HG03103 (cell line): ENCODE data around the gene CXCR3.

Experiments
- ATAC-seq: cut with Tn5 transposase; IDR thresholded peaks from one replicate; pipeline ENCODE4 v1.9.1; 2021; ENCODE audit warnings: low read depth; ENCODE audit not compliant: unreplicated experiment

The CXCR3 gene

DNA sequence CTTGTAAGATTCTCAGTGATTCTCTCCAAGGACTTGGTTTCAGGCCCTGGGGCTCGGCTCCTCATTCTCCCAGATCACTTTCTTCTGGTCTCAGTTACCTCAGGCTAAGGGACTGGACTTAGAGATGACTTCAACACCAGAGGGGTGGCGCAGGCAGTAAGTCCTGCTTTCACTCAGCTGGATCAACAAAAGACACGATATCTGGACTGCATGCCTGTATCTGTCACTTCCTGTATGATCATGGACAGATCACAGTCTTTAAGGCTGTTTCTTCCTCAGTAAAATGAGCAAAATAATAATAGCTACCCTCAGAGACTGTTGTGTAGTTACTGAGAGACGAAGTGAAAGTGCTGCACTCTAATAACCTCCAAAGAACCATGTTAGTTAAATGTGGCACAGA lies 19.5 kb upstream of the CXCR3 start:
- ATAC-seq: no peak

GRCh38 chrX:71637253-71637618 lies 18.9 kb upstream of the CXCR3 start:
- ATAC-seq: no peak

DNA sequence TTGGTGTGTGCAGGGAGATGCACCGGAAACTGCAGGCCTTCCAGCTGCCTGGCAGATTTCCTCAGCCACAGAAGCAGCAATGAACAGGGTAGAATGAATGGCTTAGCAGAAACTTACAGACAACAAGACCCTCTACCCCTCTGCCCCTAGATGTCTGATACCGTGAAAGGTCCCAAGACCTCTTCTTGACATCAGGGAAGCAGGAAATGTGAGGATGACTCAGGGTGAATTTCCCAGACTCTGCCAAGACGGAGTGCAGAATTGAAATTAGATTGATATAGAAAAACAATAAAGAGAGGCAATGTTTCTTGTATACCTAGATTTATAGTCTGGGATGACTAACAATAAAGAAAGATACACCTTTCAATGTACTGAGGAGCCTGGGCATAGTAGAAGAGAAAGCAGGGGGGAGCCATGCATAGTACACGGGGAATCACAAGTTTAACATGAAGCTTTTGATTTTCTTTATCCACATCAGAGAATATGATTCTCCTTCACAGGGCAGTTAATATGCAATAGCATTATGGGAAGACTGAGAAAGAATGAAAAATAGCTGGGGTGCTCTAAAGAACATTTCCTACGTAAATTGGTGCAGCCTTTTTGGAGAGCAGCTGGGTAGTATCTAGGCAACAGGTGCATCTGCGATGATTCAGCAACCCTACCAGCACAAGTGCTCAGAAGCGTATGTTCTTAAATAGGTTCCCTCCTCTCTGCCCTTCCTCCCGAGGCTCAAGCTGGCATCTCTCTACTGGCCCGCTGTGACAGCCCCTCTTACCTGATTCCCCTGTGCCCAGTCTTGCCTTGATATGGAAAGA lies 18.3 kb upstream of the CXCR3 start:
- ATAC-seq: no peak

GRCh38 chrX:71634366-71634765 lies 16.1 kb upstream of the CXCR3 start:
- ATAC-seq: no peak

DNA sequence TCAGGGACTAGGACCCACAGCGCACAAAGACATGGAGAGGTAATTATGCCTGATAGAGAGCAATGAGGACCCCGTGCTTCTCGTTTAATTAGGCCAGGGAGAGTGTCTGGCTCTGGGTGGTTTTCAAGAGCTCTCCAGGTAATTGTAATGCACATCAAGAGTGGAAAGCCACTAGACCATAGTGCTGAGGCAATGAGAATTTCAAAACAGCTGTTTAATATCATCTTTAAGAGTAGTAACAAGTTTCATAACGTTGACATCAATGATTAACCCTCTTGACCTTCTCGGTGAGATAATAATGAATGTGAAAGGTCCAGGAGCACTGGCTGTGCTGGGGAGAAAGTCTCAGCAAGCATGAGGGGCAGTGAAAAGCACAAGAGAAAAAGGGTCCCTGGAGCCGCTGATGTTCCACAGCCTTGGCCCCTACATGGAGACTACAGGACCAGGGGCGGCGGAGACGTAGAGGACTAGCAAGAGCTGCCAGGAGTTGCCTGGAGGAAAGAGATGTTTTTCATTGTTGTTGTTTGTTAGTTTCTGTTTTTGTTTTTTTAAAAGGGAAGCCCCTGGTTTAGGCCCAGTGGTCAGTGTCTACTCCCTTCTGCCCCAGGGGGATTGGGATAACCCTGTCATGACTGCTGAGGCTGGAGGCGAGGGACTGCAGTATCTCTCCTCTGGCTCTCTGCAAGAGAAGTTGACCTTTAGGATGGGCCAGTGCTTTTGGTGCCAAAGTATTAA lies 14.8 kb upstream of the CXCR3 start:
- no peak for ATAC-seq

GRCh38 chrX:71629467-71629866 lies 11.2 kb upstream of the CXCR3 start:
- peak; percentile 92 for ATAC-seq

DNA sequence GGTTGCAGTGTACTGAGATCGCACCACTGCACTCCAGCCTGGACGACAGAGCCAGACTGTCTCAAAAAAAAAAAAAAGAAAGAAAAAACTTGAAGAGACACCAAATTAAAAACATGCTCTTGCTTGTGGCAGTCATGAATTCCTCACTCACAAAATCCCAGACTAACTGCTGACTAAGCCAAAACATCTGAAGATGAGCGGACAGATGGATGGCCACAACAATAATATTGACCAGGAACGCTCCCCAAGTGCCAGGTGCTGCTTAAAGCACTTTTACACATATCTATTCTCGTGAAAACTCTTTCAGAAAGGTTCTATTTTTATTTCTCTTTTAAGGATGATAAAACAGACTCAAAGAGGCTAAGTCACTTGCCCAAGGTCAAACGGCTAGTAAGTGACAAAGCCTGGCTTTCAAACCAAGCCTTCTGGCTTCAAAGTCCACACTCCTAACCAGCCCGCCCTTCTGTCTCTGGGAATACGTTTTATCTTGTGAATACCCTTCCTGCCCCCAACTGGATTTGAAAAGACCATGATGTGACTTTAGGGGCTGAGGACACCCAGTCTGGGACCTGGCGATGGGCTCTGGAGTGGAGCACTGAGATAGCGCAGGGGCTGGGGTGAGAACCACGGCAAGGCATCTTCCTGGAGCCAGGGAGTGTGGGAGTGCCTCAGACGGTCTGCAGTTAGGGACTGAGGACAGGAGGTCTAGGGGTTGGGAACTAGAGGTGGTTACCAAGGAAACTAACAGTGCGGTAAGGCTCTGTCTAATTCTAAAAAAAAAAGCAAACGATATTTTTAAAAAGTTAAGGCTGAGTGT lies 9.5 kb upstream of the CXCR3 start:
- no peak for ATAC-seq

DNA sequence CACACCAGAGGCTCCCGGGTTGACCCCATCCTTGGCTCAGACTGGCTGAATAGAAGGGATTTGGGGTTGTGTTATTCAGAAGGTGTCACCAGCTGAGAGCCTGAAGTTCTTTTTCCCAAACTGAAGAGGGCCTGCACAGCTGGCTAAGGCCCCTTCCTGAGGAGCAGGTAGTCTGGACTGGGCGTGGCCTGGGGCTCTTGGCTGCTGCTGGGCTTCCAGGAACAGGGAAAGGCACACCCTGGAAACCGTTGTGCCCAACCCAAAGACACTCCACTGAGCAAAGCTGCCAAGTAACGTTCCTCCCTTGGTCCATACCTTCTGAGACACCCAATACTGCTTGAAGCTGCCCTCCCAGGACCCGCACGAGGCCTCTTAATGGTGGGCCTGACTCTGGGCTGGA lies 8.3 kb upstream of the CXCR3 start:
- no peak for ATAC-seq

- no peak for ATAC-seq
Measured at GRCh38 chrX:71625471-71625870, 7.2 kb upstream of the CXCR3 start.

DNA sequence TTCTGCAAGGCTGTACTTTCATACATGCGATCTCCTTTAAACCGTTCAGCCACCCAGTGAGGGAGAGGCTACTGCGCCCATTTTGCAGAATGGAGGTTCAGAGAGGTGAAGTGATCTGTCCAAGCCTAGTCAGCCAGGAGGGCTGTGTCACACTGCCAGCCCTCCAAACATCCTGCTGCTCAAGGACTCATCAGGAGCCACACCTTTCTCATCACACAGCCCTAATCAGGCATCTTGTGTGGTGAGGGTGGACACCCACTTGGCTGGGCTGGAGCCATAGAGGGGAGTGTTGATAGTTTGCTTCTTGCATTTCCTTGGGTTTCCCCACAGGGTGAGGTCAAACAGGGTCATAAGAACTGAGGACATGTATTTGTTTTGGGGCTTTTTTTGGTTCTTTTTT lies 5.4 kb upstream of the CXCR3 start:
- ATAC-seq: no peak

DNA sequence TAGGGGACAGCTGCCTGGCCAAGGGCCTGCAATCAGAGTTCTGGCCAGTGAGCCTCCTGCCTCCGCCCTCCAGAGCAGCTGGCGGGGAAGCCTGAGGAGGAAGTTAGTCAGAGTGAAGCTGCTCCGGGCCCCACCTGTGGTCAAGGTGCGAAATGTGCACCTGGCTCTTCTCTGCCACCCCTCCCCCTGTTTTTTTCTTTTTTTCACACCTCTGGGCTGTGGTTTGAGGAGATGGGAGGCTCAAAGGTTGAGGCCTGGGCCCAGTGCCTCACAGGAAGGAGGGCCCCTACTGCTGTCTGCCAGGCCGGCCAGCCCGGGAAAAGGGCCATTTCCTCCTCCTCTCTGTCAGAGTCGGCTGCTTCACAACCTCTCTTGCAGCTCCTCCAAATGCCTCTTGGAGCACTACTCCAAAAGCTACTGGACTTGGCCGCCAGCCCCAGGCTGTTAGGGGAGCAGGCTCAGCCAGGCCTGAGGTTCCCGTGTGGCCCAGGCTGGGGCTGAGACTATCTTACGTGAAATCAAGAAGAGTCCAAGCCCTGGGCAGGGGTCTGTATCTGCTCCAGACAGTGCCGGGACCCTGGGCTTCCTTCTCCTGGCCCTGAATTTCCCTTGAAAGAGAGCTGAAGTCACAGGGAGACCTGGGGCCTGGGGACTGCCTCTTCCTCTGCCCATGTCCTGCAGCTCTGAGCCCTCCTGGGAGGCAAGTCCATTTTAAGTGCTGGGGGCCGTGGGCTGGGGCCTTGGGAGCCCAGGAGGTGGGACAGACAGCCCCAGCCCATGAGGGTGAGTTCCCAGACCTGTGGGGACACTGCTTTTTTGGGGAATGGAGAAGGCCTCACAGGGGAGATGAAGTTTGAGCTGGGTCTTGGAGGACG lies 4.5 kb upstream of the CXCR3 start:
- peak; percentile 51 for ATAC-seq

DNA sequence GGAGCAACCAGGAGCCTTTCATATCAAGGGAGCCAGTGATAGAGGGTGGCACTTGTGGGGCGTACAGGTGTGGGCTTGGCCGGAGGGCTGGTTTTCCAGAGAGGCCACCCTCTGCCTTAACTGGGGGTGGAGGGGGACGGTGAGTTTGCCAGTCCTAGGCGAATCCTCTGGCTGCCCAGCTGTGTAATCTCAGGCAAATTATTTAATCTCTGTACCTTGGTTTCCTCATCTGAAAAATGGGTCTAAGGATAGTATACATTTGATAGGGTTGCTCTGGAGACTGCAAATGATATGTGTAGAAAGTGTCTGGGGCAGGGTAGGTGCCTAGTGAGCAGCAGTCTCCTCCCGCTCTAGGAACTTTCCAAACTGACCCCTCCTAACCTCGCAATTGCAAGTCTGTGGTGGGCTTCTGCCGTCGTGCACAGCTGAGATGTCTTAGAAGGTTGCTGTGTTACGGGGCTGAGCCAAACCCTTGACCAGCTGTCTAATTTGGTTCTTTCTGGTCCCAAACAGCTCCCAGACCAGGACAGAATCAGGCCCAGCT lies 3.8 kb upstream of the CXCR3 start:
- ATAC-seq: no peak

DNA sequence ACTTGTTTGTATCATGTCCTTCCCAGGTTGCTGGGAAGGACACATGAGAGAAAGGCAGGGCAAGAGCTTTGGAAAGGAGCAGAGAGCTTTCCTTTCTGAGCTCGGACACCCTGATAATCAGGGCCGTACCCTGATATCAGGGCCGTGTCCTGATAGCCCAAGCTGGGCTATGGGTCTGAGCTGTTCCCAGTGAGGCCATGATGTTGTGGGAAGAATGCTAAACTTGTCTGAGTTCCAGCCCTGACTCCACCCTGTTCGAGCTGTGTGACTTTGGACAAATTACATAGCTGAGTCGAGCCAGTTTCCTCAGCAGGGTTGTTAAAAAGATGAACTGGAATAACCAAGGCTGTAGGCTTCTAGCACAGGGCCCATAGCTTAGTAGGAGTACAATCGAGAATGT lies 3.3 kb upstream of the CXCR3 start:
- no peak for ATAC-seq

GRCh38 chrX:71619986-71620385 lies 1.7 kb upstream of the CXCR3 start:
- no peak for ATAC-seq

GRCh38 chrX:71619193-71619592 lies 882 bp upstream of the CXCR3 start:
- no peak for ATAC-seq

DNA sequence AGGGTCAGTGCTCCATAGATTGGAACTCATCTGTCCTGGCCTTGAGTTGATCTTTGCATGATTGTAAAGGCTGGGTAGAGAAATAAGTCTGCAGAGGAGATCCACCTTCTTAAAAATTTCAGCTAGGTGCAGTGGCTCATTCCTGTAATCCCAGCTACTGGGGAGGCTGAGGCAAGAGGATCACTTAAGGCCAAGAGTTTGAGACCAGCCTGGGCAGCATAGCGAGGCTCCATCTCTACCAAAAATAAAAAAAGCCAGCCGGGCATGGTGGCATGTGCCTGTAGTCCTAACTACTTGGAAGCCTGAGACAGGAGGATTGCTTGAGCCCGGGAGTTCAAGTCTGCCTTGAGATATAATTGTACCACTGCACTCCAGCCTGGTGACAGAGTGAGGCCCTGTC lies 476 bp upstream of the CXCR3 start:
- no peak for ATAC-seq

- ATAC-seq: no peak
Measured at GRCh38 chrX:71617742-71618141, 569 bp downstream of the CXCR3 start.

DNA sequence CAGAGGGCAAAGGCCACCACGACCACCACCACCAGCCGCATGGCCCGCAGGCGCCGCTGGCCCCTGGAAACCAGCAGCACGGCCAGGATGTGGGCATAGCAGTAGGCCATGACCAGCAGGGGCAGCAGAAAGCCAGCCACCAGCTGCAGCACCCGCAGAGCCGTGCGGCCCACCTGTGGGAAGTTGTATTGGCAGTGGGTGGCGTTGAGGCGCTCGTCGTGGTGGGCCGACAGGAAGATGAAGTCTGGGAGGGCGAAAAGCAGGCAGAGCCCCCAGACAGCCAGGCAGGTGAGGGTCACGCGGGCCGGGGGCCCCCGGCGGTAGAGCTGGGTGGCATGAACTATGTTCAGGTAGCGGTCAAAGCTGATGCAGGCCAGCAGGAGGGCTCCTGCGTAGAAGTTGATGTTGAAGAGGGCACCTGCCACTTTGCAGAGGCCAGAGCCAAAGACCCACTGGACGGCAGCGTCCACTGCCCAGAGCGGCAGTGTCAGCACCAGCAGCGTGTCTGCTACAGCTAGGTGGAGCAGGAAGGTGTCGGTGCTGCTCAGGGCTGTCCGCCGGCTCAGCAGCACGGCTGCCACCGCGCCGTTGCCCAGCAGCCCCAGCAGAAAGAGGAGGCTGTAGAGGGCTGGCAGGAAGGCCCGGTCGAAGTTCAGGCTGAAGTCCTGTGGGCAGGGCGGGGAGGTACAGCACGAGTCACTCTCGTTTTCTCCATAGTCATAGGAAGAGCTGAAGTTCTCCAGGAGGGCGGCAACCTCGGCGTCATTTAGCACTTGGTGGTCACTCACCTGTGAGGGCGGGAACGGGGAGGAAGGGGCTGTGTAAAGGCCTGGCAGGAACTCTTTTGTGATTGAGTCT lies 1.4 kb downstream of the CXCR3 start:
- no peak for ATAC-seq

- no peak for ATAC-seq
Measured at GRCh38 chrX:71615954-71616353, 2.4 kb downstream of the CXCR3 start.
